ENCODE measurements around the gene FIGN. TPM values are rescaled to one million over a fixed set of nuclear protein-coding genes. Genes with fewer than 3 reads are reported as not detected.

FIGN gene
- polyA plus RNA-seq, 1 donor: 1.3 TPM

DNA sequence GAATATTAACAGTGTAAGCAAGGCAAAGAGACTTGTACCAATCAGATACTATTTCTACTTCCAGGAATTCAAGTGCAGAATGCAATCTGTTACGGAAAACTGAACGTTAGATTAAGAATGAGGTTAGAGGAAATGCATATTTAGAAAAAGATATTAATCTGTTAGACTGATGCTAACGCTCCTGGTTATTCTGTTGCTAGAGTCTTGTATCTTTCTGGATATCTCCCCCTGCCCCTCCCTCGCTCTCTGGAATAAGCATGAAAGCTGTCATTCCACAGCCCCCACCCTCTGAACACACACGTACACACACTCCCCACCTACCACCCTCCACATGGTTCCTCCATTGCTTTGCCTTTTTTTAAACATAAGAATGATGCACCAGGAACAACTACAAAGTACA lies 24.1 kb downstream of the FIGN start:
- no peaks in the 10 kb centered on the region for H3K4me1 ChIP-seq (ENCODE audit: control insufficient read depth, insufficient read depth, low read length)
- no peaks in the 10 kb centered on the region for H3K27me3 ChIP-seq (ENCODE audit: control insufficient read depth, insufficient read depth, low read length)
- H3K4me3 ChIP-seq (ENCODE audit: low read length): no peak overlapping the region
- no peak overlapping the region for H3K27ac ChIP-seq (ENCODE audit: low read length)
- H3K9me3 ChIP-seq (ENCODE audit: control insufficient read depth, low read depth, low read length): no peaks in the 10 kb centered on the region
- DNase-seq: no peak
- WGBS (ENCODE audit: insufficient coverage, low lambda C conversion rate): 87% methylated on average over 3 of the region's 5 CpGs
- no peaks in the 10 kb centered on the region for H3K36me3 ChIP-seq (ENCODE audit: control insufficient read depth, insufficient read depth, low read length)

DNA sequence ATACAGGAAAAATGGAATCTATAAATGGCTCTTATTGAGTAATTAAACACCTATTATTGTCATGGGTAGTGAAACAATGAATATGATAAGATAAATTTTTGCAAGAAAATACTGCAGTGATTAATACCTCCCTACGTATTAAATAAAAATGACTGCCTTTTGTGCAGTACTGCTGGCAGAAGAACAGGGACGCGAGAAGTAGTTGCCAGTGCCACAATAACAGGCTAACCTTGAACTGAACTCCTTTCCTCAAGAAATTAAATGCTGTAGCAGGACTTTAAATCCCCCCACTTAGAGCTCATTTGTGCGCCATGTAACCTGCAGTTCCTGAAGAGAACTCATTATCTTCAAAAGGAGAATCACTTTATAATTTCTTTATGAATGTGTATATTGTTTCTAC lies 24.6 kb downstream of the FIGN start:
- WGBS (ENCODE audit: insufficient coverage, low lambda C conversion rate): 90% methylated on average over 2 of the region's 4 CpGs
- H3K27me3 ChIP-seq (ENCODE audit: control insufficient read depth, insufficient read depth, low read length): no peaks in the 10 kb centered on the region

DNA sequence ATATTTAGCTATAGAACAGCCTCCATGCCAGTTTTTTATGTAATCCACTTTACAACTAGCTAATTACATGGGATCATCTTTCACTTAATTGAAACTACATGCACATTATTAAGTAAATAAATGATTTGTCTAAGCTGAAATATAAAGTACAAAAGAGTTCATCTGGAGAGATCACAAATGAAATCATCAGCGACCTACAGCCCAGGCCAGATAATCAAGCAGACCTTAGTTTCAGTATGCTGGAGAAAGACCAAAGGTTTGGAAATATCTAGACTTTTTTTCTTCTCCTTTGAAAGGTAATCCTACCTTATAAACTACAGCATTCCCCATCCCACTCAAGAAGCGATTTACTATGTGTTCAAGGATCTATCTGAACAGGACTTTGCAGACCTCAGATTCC lies 26.5 kb downstream of the FIGN start:
- 83% methylated on average over 1 of the region's 2 CpGs for WGBS (ENCODE audit: insufficient coverage, low lambda C conversion rate)

More for the DNA sequence above, 24.6 kb downstream of the FIGN start:
- Histone ChIP-seq H3K4me3 (ENCODE audit: low read length) (no peak overlapping the region), H3K4me1 (ENCODE audit: control insufficient read depth, insufficient read depth, low read length) (no peaks in the 10 kb centered on the region), H3K27ac (ENCODE audit: low read length) (no peak overlapping the region), H3K9me3 (ENCODE audit: control insufficient read depth, low read depth, low read length) (no peaks in the 10 kb centered on the region), H3K36me3 (ENCODE audit: control insufficient read depth, insufficient read depth, low read length) (no peaks in the 10 kb centered on the region)
- no peak for DNase-seq

DNA sequence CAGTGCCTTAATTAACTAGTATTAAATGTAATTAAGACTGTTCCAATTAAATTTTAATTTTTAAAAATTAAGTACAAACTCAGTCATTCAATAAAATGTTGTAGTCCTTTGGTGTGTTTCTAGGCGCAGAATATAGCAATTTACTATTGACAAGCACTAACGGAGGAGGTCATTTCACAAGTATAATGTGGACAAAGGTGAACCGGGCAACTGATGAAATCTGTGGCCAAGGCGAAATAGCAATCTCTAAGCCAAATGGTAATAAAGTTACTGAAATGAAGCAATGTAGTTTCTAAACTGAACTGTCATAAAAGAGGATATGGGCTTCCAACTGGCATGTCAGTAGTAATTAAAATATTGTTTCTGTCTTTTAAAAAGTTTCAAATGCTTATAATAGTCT lies 27.5 kb downstream of the FIGN start:
- Histone ChIP-seq H3K9me3 (ENCODE audit: control insufficient read depth, low read depth, low read length) (peaks cover 2% of the 10 kb centered on the region), H3K4me3 (ENCODE audit: low read length) (no peak overlapping the region), H3K4me1 (ENCODE audit: control insufficient read depth, insufficient read depth, low read length) (no peaks in the 10 kb centered on the region), H3K36me3 (ENCODE audit: control insufficient read depth, insufficient read depth, low read length) (no peaks in the 10 kb centered on the region), H3K27me3 (ENCODE audit: control insufficient read depth, insufficient read depth, low read length) (no peaks in the 10 kb centered on the region), H3K27ac (ENCODE audit: low read length) (no peak overlapping the region)
- WGBS (ENCODE audit: insufficient coverage, low lambda C conversion rate): 98% methylated on average over 4 of the region's 4 CpGs
- DNase-seq: peak in 1 of 2 donors; percentile 12

More for the DNA sequence above, 26.5 kb downstream of the FIGN start:
- Histone ChIP-seq H3K27me3 (ENCODE audit: control insufficient read depth, insufficient read depth, low read length) (no peaks in the 10 kb centered on the region), H3K36me3 (ENCODE audit: control insufficient read depth, insufficient read depth, low read length) (no peaks in the 10 kb centered on the region), H3K4me1 (ENCODE audit: control insufficient read depth, insufficient read depth, low read length) (no peaks in the 10 kb centered on the region), H3K4me3 (ENCODE audit: low read length) (no peak overlapping the region), H3K27ac (ENCODE audit: low read length) (no peak overlapping the region), H3K9me3 (ENCODE audit: control insufficient read depth, low read depth, low read length) (peaks cover 2% of the 10 kb centered on the region)
- no peak for DNase-seq

DNA sequence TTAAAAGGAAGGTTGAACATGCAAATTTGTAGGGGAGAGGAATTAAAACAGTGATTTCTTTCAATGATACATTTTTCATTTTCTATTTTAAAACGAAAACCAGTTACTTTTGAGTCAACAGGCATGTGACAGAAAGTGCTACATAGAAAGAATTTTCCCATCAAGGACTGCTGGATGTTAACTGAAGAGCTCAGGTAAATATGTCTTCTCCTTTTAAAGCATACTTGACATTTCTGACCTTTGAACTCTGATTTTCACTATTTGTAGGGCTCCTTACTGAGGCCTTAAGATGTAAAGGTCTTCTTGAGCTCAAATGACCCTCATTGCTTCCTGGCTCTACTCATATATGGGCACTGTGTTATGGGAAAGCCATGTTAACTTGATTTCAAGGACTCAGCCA lies 32.4 kb downstream of the FIGN start:
- H3K4me1 ChIP-seq (ENCODE audit: control insufficient read depth, insufficient read depth, low read length): no peaks in the 10 kb centered on the region
- H3K9me3 ChIP-seq (ENCODE audit: control insufficient read depth, low read depth, low read length): peaks cover 2% of the 10 kb centered on the region
- no peak overlapping the region for H3K27ac ChIP-seq (ENCODE audit: low read length)
- DNase-seq: no peak
- H3K36me3 ChIP-seq (ENCODE audit: control insufficient read depth, insufficient read depth, low read length): no peaks in the 10 kb centered on the region
- H3K27me3 ChIP-seq (ENCODE audit: control insufficient read depth, insufficient read depth, low read length): no peaks in the 10 kb centered on the region
- 71% methylated on average over 1 of the region's 1 CpG for WGBS (ENCODE audit: insufficient coverage, low lambda C conversion rate)
- H3K4me3 ChIP-seq (ENCODE audit: low read length): no peak overlapping the region

DNA sequence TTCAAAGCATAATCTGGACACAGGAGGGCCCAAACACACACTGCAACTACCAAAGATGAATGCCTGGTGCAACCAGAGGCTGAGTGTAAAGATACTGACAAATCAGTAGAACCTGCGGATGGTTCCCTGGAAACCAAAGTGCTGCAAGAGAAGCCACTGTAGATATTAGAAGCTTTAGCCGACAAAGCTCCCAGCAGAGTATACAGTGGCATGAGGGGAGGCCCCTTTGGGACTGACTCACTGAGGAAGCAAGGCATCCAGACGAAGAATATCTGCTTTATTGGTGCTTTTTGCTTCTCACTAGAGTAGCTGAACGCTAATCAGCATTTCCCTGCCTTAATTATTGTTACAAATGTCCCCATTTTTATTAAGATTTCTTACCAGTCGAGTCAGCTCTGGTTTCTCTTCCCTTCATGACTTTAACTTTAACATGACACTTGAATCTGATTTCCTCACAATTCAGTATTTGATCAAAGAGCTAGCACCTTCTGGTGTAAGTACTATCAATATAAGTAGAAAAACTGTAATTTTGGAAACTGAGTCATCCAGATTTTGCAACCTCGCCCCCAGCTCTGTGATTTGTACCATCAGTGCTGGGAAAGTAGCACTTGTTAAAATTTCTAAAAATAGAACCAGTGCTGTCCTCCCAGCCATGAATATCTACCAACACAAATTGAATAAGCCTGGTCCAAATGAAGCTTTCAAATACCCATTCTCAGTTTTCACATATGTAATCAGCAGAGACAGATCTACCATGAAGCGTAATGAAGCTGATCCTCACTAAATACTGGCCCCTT lies 34.2 kb downstream of the FIGN start:
- 100% methylated on average over 1 of the region's 7 CpGs for WGBS (ENCODE audit: insufficient coverage, low lambda C conversion rate)

DNA sequence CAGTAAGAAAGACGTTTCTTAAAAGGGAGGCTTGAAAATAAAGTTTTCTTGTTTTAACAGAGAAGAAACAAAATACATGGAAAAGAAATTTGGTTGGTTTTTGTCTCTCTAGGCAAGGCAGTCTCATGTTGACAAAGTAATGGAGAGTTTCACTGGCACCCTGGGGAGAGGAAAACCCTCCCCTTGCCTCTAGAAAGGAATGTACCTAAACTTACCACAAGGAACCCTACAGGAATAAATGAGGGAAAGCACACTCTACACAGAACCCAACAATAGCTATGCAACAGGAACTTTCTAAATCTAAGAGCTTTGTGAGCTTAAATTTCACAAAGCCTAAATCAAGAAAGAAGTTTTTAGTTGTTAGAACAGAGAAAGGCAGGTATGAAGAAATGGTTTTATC lies 37.0 kb downstream of the FIGN start:
- H3K9me3 ChIP-seq (ENCODE audit: control insufficient read depth, low read depth, low read length): no peaks in the 10 kb centered on the region
- no peak overlapping the region for H3K27ac ChIP-seq (ENCODE audit: low read length)
- H3K4me3 ChIP-seq (ENCODE audit: low read length): no peak overlapping the region
- no peaks in the 10 kb centered on the region for H3K27me3 ChIP-seq (ENCODE audit: control insufficient read depth, insufficient read depth, low read length)
- WGBS (ENCODE audit: insufficient coverage, low lambda C conversion rate): 92% methylated on average over 1 of the region's 1 CpG
- no peaks in the 10 kb centered on the region for H3K36me3 ChIP-seq (ENCODE audit: control insufficient read depth, insufficient read depth, low read length)
- DNase-seq: no peak
- H3K4me1 ChIP-seq (ENCODE audit: control insufficient read depth, insufficient read depth, low read length): no peaks in the 10 kb centered on the region

More for the DNA sequence above, 34.2 kb downstream of the FIGN start:
- Histone ChIP-seq H3K27me3 (ENCODE audit: control insufficient read depth, insufficient read depth, low read length) (no peaks in the 10 kb centered on the region), H3K4me1 (ENCODE audit: control insufficient read depth, insufficient read depth, low read length) (no peaks in the 10 kb centered on the region), H3K4me3 (ENCODE audit: low read length) (no peak overlapping the region), H3K9me3 (ENCODE audit: control insufficient read depth, low read depth, low read length) (peaks cover 2% of the 10 kb centered on the region), H3K36me3 (ENCODE audit: control insufficient read depth, insufficient read depth, low read length) (no peaks in the 10 kb centered on the region), H3K27ac (ENCODE audit: low read length) (no peak overlapping the region)
- DNase-seq: no peak

DNA sequence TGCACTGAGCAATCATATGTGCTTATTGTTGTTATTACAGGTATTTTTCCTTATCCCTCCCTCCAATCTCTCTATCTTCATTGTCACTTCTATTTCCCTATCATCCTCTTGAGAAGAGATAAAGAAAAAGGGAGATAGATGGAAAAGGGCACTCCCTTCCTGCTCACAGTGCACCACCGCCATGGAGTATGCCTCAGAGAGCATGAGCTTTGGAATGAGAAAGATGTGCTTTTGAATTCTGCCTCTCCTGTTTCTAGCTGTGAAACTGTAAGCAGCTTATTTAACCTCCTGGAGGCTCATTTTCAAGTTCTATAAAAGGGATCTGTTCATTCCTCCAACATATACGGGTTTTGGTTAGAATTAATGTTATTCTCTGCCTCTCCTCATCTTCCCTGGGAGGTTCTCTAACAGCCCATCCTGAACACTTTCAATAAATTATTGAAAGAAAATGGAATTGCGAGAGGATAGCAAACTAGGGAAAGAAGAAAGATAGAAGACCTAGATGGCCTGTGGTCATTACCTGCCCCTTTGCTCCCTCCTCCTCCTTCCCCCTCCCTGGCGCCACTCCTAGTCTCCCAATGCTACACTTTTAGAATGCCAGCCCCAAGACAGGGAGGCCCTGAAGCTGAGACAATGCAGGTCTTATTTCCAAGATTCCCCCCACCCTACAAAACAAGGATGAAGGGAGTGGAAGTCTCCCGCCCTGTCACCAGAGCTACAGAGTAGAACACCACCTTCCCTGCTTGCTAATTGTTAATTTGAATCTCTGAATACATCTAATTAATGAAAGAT lies 37.8 kb downstream of the FIGN start:
- H3K9me3 ChIP-seq (ENCODE audit: control insufficient read depth, low read depth, low read length): no peaks in the 10 kb centered on the region
- H3K27me3 ChIP-seq (ENCODE audit: control insufficient read depth, insufficient read depth, low read length): no peaks in the 10 kb centered on the region
- H3K4me1 ChIP-seq (ENCODE audit: control insufficient read depth, insufficient read depth, low read length): no peaks in the 10 kb centered on the region
- H3K27ac ChIP-seq (ENCODE audit: low read length): no peak overlapping the region
- no peak overlapping the region for H3K4me3 ChIP-seq (ENCODE audit: low read length)
- 80% methylated on average over 1 of the region's 5 CpGs for WGBS (ENCODE audit: insufficient coverage, low lambda C conversion rate)
- no peak for DNase-seq
- H3K36me3 ChIP-seq (ENCODE audit: control insufficient read depth, insufficient read depth, low read length): no peaks in the 10 kb centered on the region

DNA sequence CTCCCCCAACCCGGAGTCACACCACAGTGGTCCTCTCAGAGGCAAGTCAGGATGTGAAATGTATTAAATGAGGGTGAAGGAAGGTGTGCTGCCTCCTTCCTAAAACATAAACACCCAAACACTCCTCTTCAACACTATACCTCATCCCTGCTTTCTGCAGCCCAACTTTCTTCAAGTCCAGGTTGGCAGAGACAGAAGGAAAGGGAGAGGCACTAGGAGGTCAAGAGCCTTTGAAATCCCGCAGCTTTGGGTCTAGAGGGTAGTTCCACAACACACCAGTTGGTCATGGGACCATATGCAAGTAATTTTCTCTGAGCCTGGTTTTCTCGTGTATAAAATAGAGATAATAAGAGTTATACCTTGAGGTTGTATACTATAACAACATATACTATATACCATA lies 38.4 kb downstream of the FIGN start:
- DNase-seq: no peak
- Histone ChIP-seq H3K9me3 (ENCODE audit: control insufficient read depth, low read depth, low read length) (no peaks in the 10 kb centered on the region), H3K36me3 (ENCODE audit: control insufficient read depth, insufficient read depth, low read length) (no peaks in the 10 kb centered on the region), H3K27ac (ENCODE audit: low read length) (no peak overlapping the region), H3K27me3 (ENCODE audit: control insufficient read depth, insufficient read depth, low read length) (no peaks in the 10 kb centered on the region), H3K4me1 (ENCODE audit: control insufficient read depth, insufficient read depth, low read length) (no peaks in the 10 kb centered on the region), H3K4me3 (ENCODE audit: low read length) (no peak overlapping the region)
- WGBS (ENCODE audit: insufficient coverage, low lambda C conversion rate): no CpG with 5 or more reads among the region's 3 CpGs

DNA sequence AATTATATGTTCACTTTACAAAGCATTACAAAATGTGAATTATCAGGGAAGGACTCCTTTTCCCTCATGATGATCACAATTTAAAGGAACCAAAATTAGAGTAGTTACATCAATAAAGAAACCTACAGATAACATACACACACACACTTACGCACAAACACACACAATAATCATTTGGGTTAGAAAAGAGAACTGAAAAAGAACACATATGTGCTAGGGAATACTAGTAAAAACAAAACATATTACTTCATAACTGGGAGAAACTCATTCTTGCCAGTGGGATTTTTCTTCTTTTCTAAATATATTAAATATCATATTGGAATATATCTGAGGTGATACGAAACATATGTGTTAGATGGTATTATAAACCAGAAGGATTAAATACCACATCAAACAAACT lies 42.3 kb downstream of the FIGN start:
- H3K4me1 ChIP-seq (ENCODE audit: control insufficient read depth, insufficient read depth, low read length): no peaks in the 10 kb centered on the region
- WGBS (ENCODE audit: insufficient coverage, low lambda C conversion rate): 83% methylated on average over 2 of the region's 2 CpGs
- H3K27ac ChIP-seq (ENCODE audit: low read length): no peak overlapping the region
- no peaks in the 10 kb centered on the region for H3K9me3 ChIP-seq (ENCODE audit: control insufficient read depth, low read depth, low read length)
- H3K4me3 ChIP-seq (ENCODE audit: low read length): no peak overlapping the region
- DNase-seq: no peak
- H3K27me3 ChIP-seq (ENCODE audit: control insufficient read depth, insufficient read depth, low read length): no peaks in the 10 kb centered on the region
- H3K36me3 ChIP-seq (ENCODE audit: control insufficient read depth, insufficient read depth, low read length): no peaks in the 10 kb centered on the region
